GM19372 (cell line): ENCODE data around the gene GZMH.
"Not testable (repeated sequence)": the region's sequence is repeated elsewhere in the genome, so short reads cannot be mapped to it uniquely, and the experiment has no call there.

Experiments used
- ATAC-seq: cut with Tn5 transposase; IDR thresholded peaks from one replicate; pipeline ENCODE4 v1.9.1; 2021; ENCODE audit warnings: mild to moderate bottlenecking, low read depth, moderate library complexity; ENCODE audit not compliant: unreplicated experiment

Gene GZMH

DNA sequence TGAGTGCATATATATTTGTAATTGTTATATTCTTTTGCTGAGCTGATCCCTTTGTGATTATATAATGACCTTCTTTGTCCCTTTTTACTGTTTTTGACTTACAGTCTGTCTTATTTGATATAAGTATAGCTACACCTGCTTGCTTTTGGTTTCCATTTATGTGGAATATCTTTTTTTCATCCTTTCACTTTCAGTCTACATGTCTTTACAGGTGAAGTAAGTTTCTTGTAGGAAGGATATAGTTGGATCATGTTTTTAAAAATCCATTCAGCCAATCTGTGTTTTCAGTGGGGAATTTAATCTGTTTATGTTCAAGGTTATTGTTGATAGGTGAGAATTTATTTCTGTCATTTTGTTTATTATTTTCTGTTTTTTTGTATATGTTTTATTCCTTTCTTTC lies 12.1 kb downstream of the GZMH start:
- no peak for ATAC-seq

DNA sequence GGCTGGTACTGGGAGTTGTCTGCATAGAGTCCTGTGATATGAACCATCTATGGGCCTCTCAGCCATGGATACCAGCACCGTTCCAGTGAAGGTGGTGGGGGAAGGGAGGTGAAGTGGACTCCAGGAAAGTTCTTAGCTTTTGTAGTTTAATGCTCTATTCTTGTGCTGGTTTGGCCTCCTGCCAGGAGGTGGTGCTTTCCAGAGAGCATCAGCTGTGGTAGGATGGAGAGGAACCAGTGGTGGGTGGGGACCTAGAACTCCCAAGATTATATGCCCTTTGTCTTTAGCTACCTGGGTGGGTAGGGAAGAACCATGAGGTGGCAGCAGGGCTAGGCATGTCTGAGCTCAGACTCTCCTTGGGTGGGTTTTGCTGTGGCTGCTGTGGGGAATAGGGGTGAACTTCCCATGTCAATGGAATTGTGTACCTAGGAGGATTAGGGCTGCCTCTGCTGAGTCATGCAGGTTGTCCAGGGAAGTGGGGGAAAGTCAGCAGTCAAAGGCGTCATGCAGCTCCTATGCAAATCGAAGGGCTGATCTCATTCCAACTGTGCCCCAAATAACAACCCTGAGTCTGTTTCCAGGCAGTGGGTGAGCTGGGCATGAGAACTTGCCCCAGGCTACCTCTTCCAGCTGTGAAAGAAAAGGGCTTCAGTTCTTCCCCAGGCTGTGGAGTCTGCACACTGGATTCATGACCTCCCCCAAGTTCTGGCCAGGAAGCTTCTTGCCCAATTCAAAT lies 14.2 kb downstream of the GZMH start:
- ATAC-seq = no peak

DNA sequence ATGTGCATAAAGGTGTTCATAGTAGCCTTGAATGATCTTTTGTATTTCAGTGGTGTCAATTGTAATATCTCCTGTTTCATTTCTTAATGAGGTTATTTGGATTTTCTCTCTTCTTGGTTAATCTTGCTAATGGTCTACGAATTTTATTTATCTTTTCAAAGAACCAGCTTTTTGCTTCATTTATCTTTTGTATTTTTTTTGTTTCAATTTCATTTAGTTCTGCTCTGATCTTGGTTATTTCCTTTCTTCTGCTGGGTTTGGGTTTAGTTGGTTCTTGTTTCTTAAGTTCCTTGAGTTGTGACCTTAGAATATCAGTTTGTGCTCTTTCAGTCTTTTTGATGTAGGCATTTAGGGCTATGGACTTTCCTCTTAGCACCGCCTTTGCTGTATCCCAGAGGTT lies 18.5 kb downstream of the GZMH start:
- ATAC-seq = not testable (repeated sequence)

- not testable (repeated sequence) for ATAC-seq
Observed at GRCh38 chr14:24584402-24584801, 25.1 kb downstream of the GZMH start.

GRCh38 chr14:24578558-24578957 lies 30.9 kb downstream of the GZMH start:
- no peak for ATAC-seq

- no peak for ATAC-seq
Observed at GRCh38 chr14:24576771-24577170, 32.7 kb downstream of the GZMH start.

GRCh38 chr14:24576182-24576581 lies 33.3 kb downstream of the GZMH start, which contains the start of gene CTSG:
Gene CTSG, minus strand, starts transcription at chr14:24576250. Its CDS starts 27 bp downstream, at chr14:24576223.
- no peak for ATAC-seq

DNA sequence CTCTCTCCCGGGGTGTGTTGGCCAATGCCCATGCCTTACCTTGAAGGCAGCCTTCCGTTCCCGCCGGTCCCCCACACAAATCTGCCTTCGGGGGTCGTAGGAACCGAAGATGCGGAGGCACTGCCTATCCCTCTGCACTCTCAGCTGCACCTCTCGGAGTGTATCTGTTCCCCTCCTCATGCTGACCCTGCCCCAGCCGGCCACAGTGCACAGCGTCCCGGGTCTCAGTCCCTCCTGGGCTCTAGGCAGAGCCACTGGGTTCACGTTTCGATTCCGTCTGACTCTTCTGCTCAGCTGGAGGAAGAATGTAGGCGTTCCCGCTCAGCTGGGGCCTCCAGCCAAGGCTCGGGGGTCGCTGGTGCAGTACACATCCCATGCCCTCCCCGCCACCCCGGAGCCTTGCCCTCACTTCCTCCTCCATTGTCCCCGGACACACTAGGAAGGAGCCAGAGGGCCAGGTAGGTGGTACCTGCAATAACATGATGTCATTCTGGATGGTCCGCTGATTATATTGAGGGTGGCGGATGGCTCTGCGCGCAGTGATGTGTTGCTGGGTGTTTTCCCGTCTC lies 35.2 kb downstream of the GZMH start:
- ATAC-seq = no peak

DNA sequence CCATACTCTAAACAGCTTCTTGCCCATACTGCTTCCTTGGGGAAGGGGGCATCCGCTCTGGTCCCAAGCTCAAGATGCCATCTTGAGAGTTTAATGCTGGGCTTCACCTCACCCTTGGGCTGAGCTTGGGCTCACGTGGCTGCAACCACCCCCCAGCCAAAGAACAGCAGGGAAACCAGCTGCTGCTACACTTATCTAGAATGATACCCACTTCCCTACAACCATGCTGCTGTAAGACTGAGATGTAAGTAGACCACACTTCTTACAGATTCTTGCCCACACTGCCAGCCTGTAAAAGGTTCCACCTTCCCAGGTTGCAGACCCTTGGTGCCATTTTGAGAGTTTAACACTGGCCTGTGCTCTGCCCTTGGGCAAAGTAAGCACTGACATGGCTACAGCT lies 43.2 kb downstream of the GZMH start:
- ATAC-seq = no peak

DNA sequence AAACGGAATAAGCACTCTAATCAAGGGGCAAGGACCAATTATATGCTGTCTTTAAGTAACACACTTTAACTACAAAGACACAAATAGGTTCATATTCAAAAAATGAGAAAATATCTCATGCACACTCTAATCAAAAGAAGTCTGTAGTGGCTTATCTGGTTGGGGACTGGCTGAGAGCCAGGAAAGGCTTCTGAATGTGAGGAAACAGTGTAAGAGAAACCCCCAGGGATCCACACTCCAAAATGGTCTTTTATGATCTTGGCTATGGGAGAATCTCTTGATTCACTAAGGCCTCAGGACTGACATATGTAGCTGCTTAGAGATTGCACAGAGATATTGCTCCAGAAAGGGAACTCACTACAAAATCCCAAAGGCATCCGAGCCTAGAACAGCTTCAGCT lies 43.7 kb downstream of the GZMH start:
- no peak for ATAC-seq

DNA sequence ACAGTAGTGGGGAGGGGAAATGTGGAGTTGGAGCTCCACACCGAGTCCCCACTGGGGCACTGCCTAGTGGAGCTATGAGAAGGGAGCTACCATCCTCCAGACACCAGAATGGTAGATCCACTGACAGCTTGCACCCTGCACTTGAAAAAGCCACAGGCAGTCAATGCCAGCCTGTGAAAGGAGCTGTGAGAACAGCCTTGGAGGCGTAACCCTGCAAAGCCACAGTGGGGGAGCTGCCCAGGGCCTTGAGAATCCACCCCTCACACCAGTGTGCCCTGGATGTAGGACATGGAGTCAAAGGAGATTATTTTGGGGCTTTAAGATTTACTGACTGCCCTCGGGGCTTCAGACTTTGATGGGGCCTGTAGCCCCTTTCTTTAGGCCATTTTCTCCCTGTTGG lies 46.0 kb downstream of the GZMH start:
- no peak for ATAC-seq

- no peak for ATAC-seq
Observed at GRCh38 chr14:24556756-24557155, 52.7 kb downstream of the GZMH start.
